Osteoblast (primary cell): ENCODE data around the gene PTPRT. TPM values are rescaled to one million over a fixed set of nuclear protein-coding genes. Genes with fewer than 3 reads are reported as not detected.

Experiments
- DNase-seq: peaks from one replicate; pipeline ENCODE4 v3.0.0; 2011; ENCODE audit warnings: low spot score, mixed read lengths; ENCODE audit not compliant: insufficient read length; ENCODE audit errors: missing footprints
- H2AFZ ChIP-seq: 2 replicates; pipeline ENCODE4 v1.6.0; 2011; ENCODE audit warnings: mild to moderate bottlenecking, low read length
- H3K27ac ChIP-seq: 2 replicates; pipeline ENCODE4 v1.5.1; 2011; ENCODE audit warnings: mild to moderate bottlenecking, low read depth, low read length, moderate library complexity
- H3K27me3 ChIP-seq: 2 replicates; pipeline ENCODE4 v1.6.0; 2012; ENCODE audit warnings: mild to moderate bottlenecking, control low read depth, inconsistent platforms, low read length, moderate library complexity; ENCODE audit not compliant: insufficient read depth
- H3K36me3 ChIP-seq: 2 replicates; pipeline ENCODE4 v1.5.1; 2011; ENCODE audit warnings: mild to moderate bottlenecking, low read length, control low read depth, moderate library complexity; ENCODE audit not compliant: insufficient read depth
- H3K4me1 ChIP-seq: 2 replicates; pipeline ENCODE4 v1.5.1; 2011; ENCODE audit warnings: mild to moderate bottlenecking, low read length, control low read depth, moderate library complexity; ENCODE audit not compliant: insufficient read depth
- H3K4me2 ChIP-seq: 2 replicates; pipeline ENCODE4 v1.6.0; 2011; ENCODE audit warnings: mild to moderate bottlenecking, low read length; ENCODE audit not compliant: insufficient read depth
- H3K4me3 ChIP-seq: fragments of 200-600 bp; sonication (generic); 3 replicates; pipeline ENCODE4 v1.5.1; 2012; ENCODE audit warnings: mild to moderate bottlenecking, low read length, inconsistent platforms; ENCODE audit not compliant: insufficient read depth
- H3K79me2 ChIP-seq: 2 replicates; pipeline ENCODE4 v1.6.0; 2012; ENCODE audit warnings: mild to moderate bottlenecking, low read length, control low read depth, inconsistent platforms; ENCODE audit not compliant: insufficient read depth
- H3K9me3 ChIP-seq: 2 replicates; pipeline ENCODE4 v1.5.1; 2011; ENCODE audit warnings: low read depth, low read length, control low read depth
- H4K20me1 ChIP-seq: 2 replicates; pipeline ENCODE4 v1.6.0; 2012; ENCODE audit warnings: mild to moderate bottlenecking, low read length, control low read depth; ENCODE audit not compliant: insufficient read depth
- CTCF ChIP-seq: IDR thresholded peaks from 2 replicates; pipeline ENCODE4 v1.5.1; 2011; ENCODE audit warnings: mild to moderate bottlenecking, low read depth, low read length, moderate library complexity; ENCODE audit errors: extremely low read depth
- total RNA-seq: library from RNA; depleted of rRNA; stranded (reverse); fragments of >200 nt; gene quantifications from 2 replicates; pipeline ENCODE4 v1.2.3, GENCODE V29; 2012

Gene PTPRT
- total RNA-seq, 1 donor, result not detected

GRCh38 chr20:42996141-42996540 lies 193.6 kb downstream of the PTPRT start:
- Histone ChIP-seq H3K9me3 (peaks cover 2% of the 10 kb centered on the region), H3K79me2 (no peaks in the 10 kb centered on the region), H3K4me1 (no peaks in the 10 kb centered on the region), H3K4me3 (no peak overlapping the region), H4K20me1 (no peaks in the 10 kb centered on the region), H2AFZ (no peak overlapping the region), H3K27ac (no peak overlapping the region), H3K4me2 (no peak overlapping the region), H3K27me3 (no peaks in the 10 kb centered on the region), H3K36me3 (no peaks in the 10 kb centered on the region)
- no peak for DNase-seq
- TF ChIP-seq CTCF, result no peak

- H2AFZ ChIP-seq, result no peak overlapping the region
- no peak for TF ChIP-seq CTCF
- no peaks in the 10 kb centered on the region for H3K27me3 ChIP-seq
- H3K79me2 ChIP-seq, result no peaks in the 10 kb centered on the region
- H4K20me1 ChIP-seq, result no peaks in the 10 kb centered on the region
- no peaks in the 10 kb centered on the region for H3K36me3 ChIP-seq
- H3K4me2 ChIP-seq, result no peak overlapping the region
- no peaks in the 10 kb centered on the region for H3K9me3 ChIP-seq
- no peak overlapping the region for H3K27ac ChIP-seq
- H3K4me1 ChIP-seq, result no peaks in the 10 kb centered on the region
- no peak for DNase-seq
- H3K4me3 ChIP-seq, result no peak overlapping the region
Observed at GRCh38 chr20:42988319-42988718, 201.4 kb downstream of the PTPRT start.

GRCh38 chr20:42987376-42988114 lies 202.2 kb downstream of the PTPRT start:
- TF ChIP-seq CTCF, result no peak
- Histone ChIP-seq H3K4me3 (no peak overlapping the region), H4K20me1 (no peaks in the 10 kb centered on the region), H3K36me3 (no peaks in the 10 kb centered on the region), H3K4me1 (no peaks in the 10 kb centered on the region), H3K9me3 (no peaks in the 10 kb centered on the region), H3K27me3 (no peaks in the 10 kb centered on the region), H3K27ac (no peak overlapping the region), H3K4me2 (no peak overlapping the region), H3K79me2 (no peaks in the 10 kb centered on the region), H2AFZ (no peak overlapping the region)
- no peak for DNase-seq

- no peak for TF ChIP-seq CTCF
- no peaks in the 10 kb centered on the region for H3K9me3 ChIP-seq
- no peaks in the 10 kb centered on the region for H3K79me2 ChIP-seq
- no peaks in the 10 kb centered on the region for H3K4me1 ChIP-seq
- no peak for DNase-seq
- H2AFZ ChIP-seq, result no peak overlapping the region
- H3K36me3 ChIP-seq, result no peaks in the 10 kb centered on the region
- H3K27ac ChIP-seq, result no peak overlapping the region
- no peaks in the 10 kb centered on the region for H4K20me1 ChIP-seq
- no peaks in the 10 kb centered on the region for H3K27me3 ChIP-seq
- no peak overlapping the region for H3K4me2 ChIP-seq
- H3K4me3 ChIP-seq, result no peak overlapping the region
Observed at GRCh38 chr20:42986143-42986773, 203.4 kb downstream of the PTPRT start.
